Astrocyte (in vitro differentiated cells and primary cell): ENCODE data around the gene SLC47A1. TPM values are rescaled to one million over a fixed set of nuclear protein-coding genes. Genes with fewer than 3 reads are reported as not detected.
"Not testable (repeated sequence)": the region's sequence is repeated elsewhere in the genome, so short reads cannot be mapped to it uniquely, and the experiment has no call there.

ENCODE experiments used
- DNase-seq: peaks from one replicate; pipeline ENCODE4 v3.0.0-alpha.2; 2010; ENCODE audit warnings: low read depth
- FAIRE-seq: peaks from 2 replicates; lab custom pipeline; 2011; peaks lifted over from hg19 to GRCh38; lab: Jason Lieb, UNC
- H2AFZ ChIP-seq: 2 replicates; pipeline ENCODE4 v1.6.0; 2012; ENCODE audit warnings: low read depth, low read length, inconsistent platforms
- H3K27ac ChIP-seq: 2 replicates; pipeline ENCODE4 v1.5.1; 2011; ENCODE audit warnings: low read depth, low read length, inconsistent platforms
- H3K27me3 ChIP-seq: 2 replicates; pipeline ENCODE4 v1.6.0; 2011; ENCODE audit warnings: low read length, inconsistent platforms; ENCODE audit not compliant: insufficient read depth
- H3K36me3 ChIP-seq: 2 replicates; pipeline ENCODE4 v1.5.1; 2011; ENCODE audit warnings: low read length, inconsistent platforms; ENCODE audit not compliant: insufficient read depth
- H3K4me1 ChIP-seq: 2 replicates; pipeline ENCODE4 v1.5.1; 2011; ENCODE audit warnings: low read length, inconsistent platforms; ENCODE audit not compliant: insufficient read depth
- H3K4me2 ChIP-seq: 2 replicates; pipeline ENCODE4 v1.6.0; 2012; ENCODE audit warnings: low read length, inconsistent platforms
- H3K4me3 ChIP-seq: 2 replicates; pipeline ENCODE4 v1.5.1; 2011; ENCODE audit warnings: low read depth, mild to moderate bottlenecking, low read length, inconsistent platforms; ENCODE audit not compliant: insufficient read depth
- H3K79me2 ChIP-seq: 2 replicates; pipeline ENCODE4 v1.6.0; 2012; ENCODE audit warnings: mild to moderate bottlenecking, low read length, inconsistent platforms; ENCODE audit not compliant: insufficient read depth
- H3K9ac ChIP-seq: 2 replicates; pipeline ENCODE4 v1.6.0; 2012; ENCODE audit warnings: mild to moderate bottlenecking, low read length, inconsistent platforms
- H3K9me3 ChIP-seq: 2 replicates; pipeline ENCODE4 v1.5.1; 2012; ENCODE audit warnings: low read depth, mild to moderate bottlenecking, low read length, inconsistent platforms; ENCODE audit not compliant: insufficient read depth
- H4K20me1 ChIP-seq: 2 replicates; pipeline ENCODE4 v1.6.0; 2012; ENCODE audit warnings: low read length, inconsistent platforms; ENCODE audit not compliant: insufficient read depth
- H3K27ac Mint-ChIP-seq: one replicate; pipeline ENCODE4 v1.8.0; 2021; ENCODE audit warnings: mild to moderate bottlenecking, mixed read lengths; ENCODE audit not compliant: unreplicated experiment
- H3K27me3 Mint-ChIP-seq: one replicate; pipeline ENCODE4 v1.8.0; 2021; ENCODE audit warnings: low read depth, mixed read lengths; ENCODE audit not compliant: unreplicated experiment
- H3K36me3 Mint-ChIP-seq: one replicate; pipeline ENCODE4 v1.8.0; 2021; ENCODE audit warnings: low read depth, mixed read lengths; ENCODE audit not compliant: unreplicated experiment
- H3K4me1 Mint-ChIP-seq: one replicate; pipeline ENCODE4 v1.8.0; 2021; ENCODE audit warnings: low read depth, mixed read lengths; ENCODE audit not compliant: unreplicated experiment
- H3K4me3 Mint-ChIP-seq: one replicate; pipeline ENCODE4 v1.8.0; 2021; ENCODE audit warnings: mild to moderate bottlenecking, moderate library complexity, mixed read lengths; ENCODE audit not compliant: unreplicated experiment
- H3K9me3 Mint-ChIP-seq: one replicate; pipeline ENCODE4 v1.8.0; 2021; ENCODE audit warnings: mild to moderate bottlenecking, mixed read lengths; ENCODE audit not compliant: unreplicated experiment
- CTCF ChIP-seq: IDR thresholded peaks from 2 replicates; pipeline ENCODE4 v1.5.1; 2011; ENCODE audit warnings: low read depth, mild to moderate bottlenecking, inconsistent platforms, low read length, moderate library complexity; ENCODE audit not compliant: insufficient read depth
- EZH2 ChIP-seq: IDR thresholded peaks from 2 replicates; pipeline ENCODE4 v1.6.1; 2012; ENCODE audit warnings: mild to moderate bottlenecking, low read length, inconsistent platforms; ENCODE audit not compliant: insufficient read depth
- total RNA-seq: library from RNA; stranded (reverse); gene quantifications from 2 replicates; pipeline ENCODE4 v1.2.1, GENCODE V29; 2021

Gene SLC47A1
- total RNA-seq, 1 donor from 2014 or later = 0.75 TPM

- H3K4me1 ChIP-seq, H3K4me3 ChIP-seq, H2AFZ ChIP-seq, H3K4me1 Mint-ChIP-seq, H3K27ac ChIP-seq, H3K27ac Mint-ChIP-seq, DNase-seq, H3K9me3 ChIP-seq, H3K4me3 Mint-ChIP-seq, H4K20me1 ChIP-seq, H3K9ac ChIP-seq, H3K79me2 ChIP-seq, H3K36me3 ChIP-seq, H3K9me3 Mint-ChIP-seq, H3K4me2 ChIP-seq, FAIRE-seq, H3K36me3 Mint-ChIP-seq: not testable (repeated sequence)
- peaks cover 51% of the 10 kb centered on the region for H3K27me3 Mint-ChIP-seq
- peaks cover 40% of the 10 kb centered on the region for H3K27me3 ChIP-seq
These were observed 48.5 kb downstream of the SLC47A1 start for GRCh38 chr17:19582152-19582551.

- Histone ChIP-seq H4K20me1 (no peaks in the 10 kb centered on the region), H3K4me3 (no peak overlapping the region), H3K27ac (no peak overlapping the region), H3K4me1 (no peaks in the 10 kb centered on the region), H3K27me3 (peaks cover 25% of the 10 kb centered on the region), H3K36me3 (no peaks in the 10 kb centered on the region), H2AFZ (no peak overlapping the region), H3K9ac (no peak overlapping the region), H3K79me2 (no peaks in the 10 kb centered on the region), H3K4me2 (no peak overlapping the region), H3K9me3 (no peaks in the 10 kb centered on the region)
- Mint-ChIP-seq H3K4me1 (peaks cover 1% of the 10 kb centered on the region), H3K4me3 (no peak overlapping the region), H3K36me3 (no peaks in the 10 kb centered on the region), H3K27ac (no peak overlapping the region), H3K27me3 (peaks cover 43% of the 10 kb centered on the region), H3K9me3 (no peaks in the 10 kb centered on the region)
- FAIRE-seq (no peak), DNase-seq (no peak)
- TF ChIP-seq CTCF (no peak), EZH2 (no peak)
These were observed 50.2 kb downstream of the SLC47A1 start for GRCh38 chr17:19583871-19584270.

- TF ChIP-seq EZH2 (no peak), CTCF (no peak)
- H3K4me2 ChIP-seq = no peak overlapping the region
- no peaks in the 10 kb centered on the region for H3K36me3 ChIP-seq
- Mint-ChIP-seq H3K27ac (no peak overlapping the region), H3K9me3 (no peaks in the 10 kb centered on the region), H3K4me3 (no peak overlapping the region), H3K36me3 (no peaks in the 10 kb centered on the region), H3K27me3 (peaks cover 44% of the 10 kb centered on the region), H3K4me1 (no peaks in the 10 kb centered on the region)
- no peak overlapping the region for H3K9ac ChIP-seq
- H4K20me1 ChIP-seq = no peaks in the 10 kb centered on the region
- DNase-seq (no peak), FAIRE-seq (no peak)
- no peak overlapping the region for H2AFZ ChIP-seq
- no peaks in the 10 kb centered on the region for H3K79me2 ChIP-seq
- H3K4me1 ChIP-seq = no peaks in the 10 kb centered on the region
- H3K27me3 ChIP-seq = peaks cover 13% of the 10 kb centered on the region
- no peak overlapping the region for H3K4me3 ChIP-seq
- no peak overlapping the region for H3K27ac ChIP-seq
- no peaks in the 10 kb centered on the region for H3K9me3 ChIP-seq
These were observed 56.8 kb downstream of the SLC47A1 start for GRCh38 chr17:19590451-19590850.
